HepG2 (cell line): Measurements from ENCODE around the gene FAM229B. TPM values are rescaled to one million over a fixed set of nuclear protein-coding genes. Genes with fewer than 3 reads are reported as not detected.

ENCODE experiments used
- ATAC-seq: fragments of 200-7000 bp; cut with Tn5 transposase; 3 replicates; pipeline ENCODE4 v1.9.1; 2020; ENCODE audit warnings: mild to moderate bottlenecking, moderate library complexity
- BruUV-seq: library from RNA; stranded (reverse); fragments of 400-500 nt; replicated peaks from 2 replicates; lab custom pipeline; 2021; lab: Mats Ljungman, UMichigan
- CTCF ChIA-PET: fragments of 300-600 bp; formaldehyde crosslinking; extraction: SDS; loops from one replicate; lab custom pipeline; 2021; ENCODE audit warnings: low total read pairs, inconsistent platforms, low intra/inter-chr PET ratio; lab: Yijun Ruan, JAX
- POLR2A ChIA-PET: fragments of 350-600 bp; sonication (Branson Sonifier 250); formaldehyde crosslinking; loops from one replicate; lab custom pipeline; 2020; ENCODE audit warnings: antibody characterized with exemption, inconsistent platforms; lab: Yijun Ruan, JAX
- DNase-seq: peaks from one replicate; pipeline ENCODE4 v3.0.0-alpha.2; 2015; ENCODE audit warnings: low spot score
- FAIRE-seq: peaks from 3 replicates; lab custom pipeline; 2011; peaks lifted over from hg19 to GRCh38; lab: Jason Lieb, UNC
- H2AFZ ChIP-seq: one replicate; pipeline ENCODE4 v1.6.1; 2011; ENCODE audit warnings: low read length, inconsistent platforms
- H3K27ac ChIP-seq: fragments of 300-600 bp; 3 replicates; pipeline ENCODE4 v1.8.0; 2011; ENCODE audit warnings: mixed run types, mild to moderate bottlenecking, mixed read lengths, low read length, inconsistent platforms; ENCODE audit not compliant: insufficient read depth; ENCODE audit errors: extremely low read length
- H3K27me3 ChIP-seq, 2 experiments: fragments of 200-600 bp in 1 of 2; 2 replicates in 1 of 2; 3 replicates in 1 of 2; pipeline versions ENCODE4 v1.6.0 to v1.8.0; 2011; ENCODE audit warnings: low read length in 2 of 2, mild to moderate bottlenecking in 2 of 2, moderate library complexity in 2 of 2, inconsistent platforms in 1 of 2; ENCODE audit not compliant: insufficient read depth in 2 of 2, control insufficient read depth in 1 of 2
- H3K36me3 ChIP-seq, 2 experiments: fragments of 200-600 bp in 1 of 2; replicated peaks in 1 of 2; 2 replicates in 1 of 2; 3 replicates in 1 of 2; pipeline versions ENCODE4 v1.5.1 to v1.8.0; 2011; ENCODE audit warnings: low read length in 2 of 2, inconsistent platforms in 1 of 2; ENCODE audit not compliant: insufficient read depth in 2 of 2, control insufficient read depth in 1 of 2
- H3K4me1 ChIP-seq: 2 replicates; pipeline ENCODE4 v1.5.1; 2012; ENCODE audit warnings: low read length, inconsistent platforms; ENCODE audit not compliant: insufficient read depth
- H3K4me2 ChIP-seq: 2 replicates; pipeline ENCODE4 v1.6.0; 2011; ENCODE audit warnings: low read depth, low read length, inconsistent platforms
- H3K4me3 ChIP-seq, 3 experiments: fragments of 200-600 bp in 1 of 3; sonication (generic), shearing (Covaris generic) in 1 of 3; replicated peaks in 1 of 3; 2 replicates each; pipeline ENCODE4 v1.5.1; 2011 to 2016; ENCODE audit warnings: low read length in 3 of 3, inconsistent platforms in 2 of 3, low read depth in 2 of 3, mild to moderate bottlenecking in 2 of 3, control low read depth in 1 of 3, mixed read lengths in 1 of 3; ENCODE audit not compliant: insufficient read depth in 1 of 3
- H3K79me2 ChIP-seq: one replicate; pipeline ENCODE4 v1.6.1; 2011; ENCODE audit warnings: low read length, inconsistent platforms; ENCODE audit not compliant: insufficient read depth
- H3K9ac ChIP-seq: 2 replicates; pipeline ENCODE4 v1.6.0; 2011; ENCODE audit warnings: mild to moderate bottlenecking, low read depth, low read length, inconsistent platforms; ENCODE audit not compliant: insufficient read depth
- H3K9me3 ChIP-seq: 2 replicates; pipeline ENCODE4 v1.5.1; 2012; ENCODE audit warnings: mild to moderate bottlenecking, low read length
- H4K20me1 ChIP-seq: 2 replicates; pipeline ENCODE4 v1.6.0; 2011; ENCODE audit warnings: inconsistent platforms, mild to moderate bottlenecking, low read length, moderate library complexity; ENCODE audit not compliant: insufficient read depth
- GFI1 ChIP-seq: sonication (generic); formaldehyde crosslinking; IDR thresholded peaks from 2 replicates; pipeline ENCODE4 v1.5.0; 2020; ENCODE audit warnings: missing genetic modification reagents, mild to moderate bottlenecking, borderline replicate concordance
- HHEX ChIP-seq: IDR thresholded peaks from 2 replicates; pipeline ENCODE4 v1.6.1; 2016; ENCODE audit warnings: control low read depth
- NCOR1 ChIP-seq: fragments of 200-600 bp; sonication (generic); IDR thresholded peaks from 2 replicates; pipeline ENCODE4 v1.7.0; 2017; ENCODE audit warnings: antibody characterized with exemption, low read length, borderline replicate concordance
- NR2C2 ChIP-seq: sonication (generic); formaldehyde crosslinking; IDR thresholded peaks from 2 replicates; pipeline ENCODE4 v1.4.0; 2020; ENCODE audit warnings: missing genetic modification reagents, mild to moderate bottlenecking, moderate library complexity, borderline replicate concordance
- RXRB ChIP-seq: IDR thresholded peaks from 2 replicates; pipeline ENCODE4 v1.6.1; 2016; ENCODE audit warnings: borderline replicate concordance, missing genetic modification reagents, missing compliant biosample characterization
- SMARCC2 ChIP-seq: fragments of 450-650 bp; IDR thresholded peaks from 2 replicates; pipeline ENCODE4 v1.6.1; 2017; ENCODE audit warnings: antibody characterized with exemption, mild to moderate bottlenecking
- ZBTB42 ChIP-seq: sonication (generic); formaldehyde crosslinking; IDR thresholded peaks from 2 replicates; pipeline ENCODE4 v1.5.0; 2020; ENCODE audit warnings: mild to moderate bottlenecking, missing genetic modification reagents
- ZNF251 ChIP-seq: sonication (generic); formaldehyde crosslinking; IDR thresholded peaks from 2 replicates; pipeline ENCODE4 v1.9.0; 2021; ENCODE audit warnings: mild to moderate bottlenecking, missing genetic modification reagents
- WGBS: methylation state at CpG from one replicate; pipeline ENCODE4 v1.1.6; 2017; ENCODE audit warnings: low lambda C conversion rate; 5-methylcytosine and 5-hydroxymethylcytosine counted together
- in situ Hi-C: cut with HindIII; loops from 2 replicates; pipeline ENCODE4 v1.10.0; 2017; ENCODE audit warnings: low pct_unique_long_range_greater_than_20kb; ENCODE audit not compliant: extremely low pct_ligation_motif_present
- intact Hi-C: fragments of 100-400 bp; cut with micrococcal nuclease; formaldehyde crosslinking; loops from one replicate; pipeline ENCODE4 v1.10.0; 2022; ENCODE audit not compliant: unreplicated experiment
- polyA plus RNA-seq, 8 experiments: library from polyadenylated mRNA; depleted of rRNA in 3 of 8; stranded (reverse) in 7 of 8; unstranded in 1 of 8; fragments of >200 nt; fragmentation: Illumina TruSeq in 4 of 8; extraction: Trizol in 4 of 8; gene quantifications; 2 replicates each; pipeline versions ENCODE4 v1.2.1 to v1.2.3, GENCODE V29; 2011 to 2016; ENCODE audit warnings: low read depth in 4 of 8, missing spikeins in 1 of 8, mixed read lengths in 1 of 8; ENCODE audit not compliant: insufficient read depth in 1 of 8
- total RNA-seq, 5 experiments: library from RNA; depleted of rRNA; stranded (reverse); fragments of >200 nt; fragmentation: Illumina TruSeq; extraction: Trizol; gene quantifications; 2 replicates each; pipeline ENCODE4 v1.2.3, GENCODE V29; 2016; ENCODE audit warnings: low read depth in 1 of 5
- TF ChIP-seq, protein P1 (sequence below): sonication (generic); formaldehyde crosslinking; IDR thresholded peaks from 2 replicates; pipeline ENCODE4 v1.5.0; 2020; ENCODE audit warnings: missing genetic modification reagents
- TF ChIP-seq, protein P2 (sequence below): sonication (generic); formaldehyde crosslinking; conservative IDR thresholded peaks from 2 replicates; pipeline ENCODE4 v1.4.0; 2020; ENCODE audit warnings: missing genetic modification reagents

FAM229B gene
- total and polyA plus RNA-seq, 2 of the 13 experiments (the other 11 are each of a cell fraction or from before 2014, with no cell fraction given) = 11.3 to 19.5 TPM

DNA sequence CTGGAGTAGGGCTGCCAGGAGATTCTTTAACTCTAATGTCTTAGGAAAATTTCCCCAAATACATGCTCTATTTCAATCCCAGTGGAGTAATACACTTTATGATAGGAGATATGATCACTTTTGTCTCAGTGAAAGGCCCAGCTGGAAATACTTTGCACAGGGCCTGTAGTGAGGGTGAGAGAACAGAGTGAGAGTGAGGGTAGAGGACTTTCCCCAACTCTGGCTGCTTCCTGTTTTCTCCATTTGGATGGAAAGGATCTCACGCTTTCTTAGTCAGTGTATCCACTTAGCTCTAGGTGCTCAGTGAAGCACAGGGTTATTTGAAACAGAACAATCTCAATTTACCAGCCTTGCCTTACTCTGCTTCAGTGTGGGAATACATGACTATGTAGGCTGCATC, 36.6 kb downstream of the FAM229B start:
- Histone ChIP-seq H3K36me3 (no peaks in the 10 kb centered on the region), H3K4me1 (no peaks in the 10 kb centered on the region), H3K79me2 (no peaks in the 10 kb centered on the region), H3K9me3 (no peaks in the 10 kb centered on the region), H3K4me3 (no peak overlapping the region), H3K4me2 (no peak overlapping the region), H2AFZ (no peak overlapping the region), H3K27ac (no peak overlapping the region), H4K20me1 (no peaks in the 10 kb centered on the region), H3K27me3 (no peaks in the 10 kb centered on the region), H3K9ac (no peak overlapping the region)
- ChIA-PET CTCF (no interaction called here), POLR2A (no interaction called here)
- in situ Hi-C loops (no loop called here), intact Hi-C loops (no loop called here)
- no TSS peak for BruUV-seq
- DNase-seq = no peak
- WGBS = 5% methylated on average over 1 of the region's 1 CpG
- FAIRE-seq = no peak
- no peak for TF ChIP-seq NR2C2 (CRISPR knock-in tag)
- no peak for TF ChIP-seq ZBTB42 (CRISPR knock-in tag)
- no peak for TF ChIP-seq NCOR1
- no peak for TF ChIP-seq GFI1 (CRISPR knock-in tag)
- TF ChIP-seq ZNF251 (CRISPR knock-in tag) = no peak
- TF ChIP-seq, protein P1, sequence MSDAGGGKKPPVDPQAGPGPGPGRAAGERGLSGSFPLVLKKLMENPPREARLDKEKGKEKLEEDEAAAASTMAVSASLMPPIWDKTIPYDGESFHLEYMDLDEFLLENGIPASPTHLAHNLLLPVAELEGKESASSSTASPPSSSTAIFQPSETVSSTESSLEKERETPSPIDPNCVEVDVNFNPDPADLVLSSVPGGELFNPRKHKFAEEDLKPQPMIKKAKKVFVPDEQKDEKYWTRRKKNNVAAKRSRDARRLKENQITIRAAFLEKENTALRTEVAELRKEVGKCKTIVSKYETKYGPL = no peak
- TF ChIP-seq, protein P2, sequence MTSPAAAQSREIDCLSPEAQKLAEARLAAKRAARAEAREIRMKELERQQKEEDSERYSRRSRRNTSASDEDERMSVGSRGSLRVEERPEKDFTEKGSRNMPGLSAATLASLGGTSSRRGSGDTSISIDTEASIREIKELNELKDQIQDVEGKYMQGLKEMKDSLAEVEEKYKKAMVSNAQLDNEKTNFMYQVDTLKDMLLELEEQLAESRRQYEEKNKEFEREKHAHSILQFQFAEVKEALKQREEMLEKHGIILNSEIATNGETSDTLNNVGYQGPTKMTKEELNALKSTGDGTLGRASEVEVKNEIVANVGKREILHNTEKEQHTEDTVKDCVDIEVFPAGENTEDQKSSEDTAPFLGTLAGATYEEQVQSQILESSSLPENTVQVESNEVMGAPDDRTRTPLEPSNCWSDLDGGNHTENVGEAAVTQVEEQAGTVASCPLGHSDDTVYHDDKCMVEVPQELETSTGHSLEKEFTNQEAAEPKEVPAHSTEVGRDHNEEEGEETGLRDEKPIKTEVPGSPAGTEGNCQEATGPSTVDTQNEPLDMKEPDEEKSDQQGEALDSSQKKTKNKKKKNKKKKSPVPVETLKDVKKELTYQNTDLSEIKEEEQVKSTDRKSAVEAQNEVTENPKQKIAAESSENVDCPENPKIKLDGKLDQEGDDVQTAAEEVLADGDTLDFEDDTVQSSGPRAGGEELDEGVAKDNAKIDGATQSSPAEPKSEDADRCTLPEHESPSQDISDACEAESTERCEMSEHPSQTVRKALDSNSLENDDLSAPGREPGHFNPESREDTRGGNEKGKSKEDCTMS (CRISPR knock-in tag) = no peak
- no peak for TF ChIP-seq RXRB (CRISPR knock-in tag)
- no peak for TF ChIP-seq SMARCC2
- no peak for TF ChIP-seq HHEX (CRISPR knock-in tag)
- ATAC-seq = no peak
